GM18498 (cell line): Measurements from ENCODE around the gene PDCD4.
A peak's percentile ranks its signal among the peaks of the same experiment; 100 is the strongest.

ENCODE experiments used
- ATAC-seq: cut with Tn5 transposase; IDR thresholded peaks from one replicate; pipeline ENCODE4 v1.9.1; 2021; ENCODE audit warnings: mild to moderate bottlenecking, moderate library complexity; ENCODE audit not compliant: unreplicated experiment

The PDCD4 gene

GRCh38 chr10:110841767-110842267 lies 29.9 kb upstream of the PDCD4 start:
- peak; percentile 71 for ATAC-seq

GRCh38 chr10:110842326-110842904 lies 29.3 kb upstream of the PDCD4 start:
- ATAC-seq: no peak

GRCh38 chr10:110843031-110843430 lies 28.7 kb upstream of the PDCD4 start:
- peak; percentile 82 for ATAC-seq

- no peak for ATAC-seq
Observed at GRCh38 chr10:110843796-110844616, 27.7 kb upstream of the PDCD4 start.

GRCh38 chr10:110844617-110844881 lies 27.2 kb upstream of the PDCD4 start:
- no peak for ATAC-seq

GRCh38 chr10:110845192-110845755 lies 26.5 kb upstream of the PDCD4 start:
- ATAC-seq: no peak

GRCh38 chr10:110845756-110846620 lies 25.7 kb upstream of the PDCD4 start:
- ATAC-seq: no peak

GRCh38 chr10:110847374-110847773 lies 24.4 kb upstream of the PDCD4 start:
- ATAC-seq: no peak

- ATAC-seq: no peak
Observed at GRCh38 chr10:110848106-110848505, 23.6 kb upstream of the PDCD4 start.

GRCh38 chr10:110850099-110850498 lies 21.6 kb upstream of the PDCD4 start:
- no peak for ATAC-seq

- no peak for ATAC-seq
Observed at GRCh38 chr10:110851020-110851612, 20.6 kb upstream of the PDCD4 start.

- peak; percentile 51 for ATAC-seq
Observed at GRCh38 chr10:110852255-110852896, 19.4 kb upstream of the PDCD4 start.

- ATAC-seq: peak; percentile 25
Observed at GRCh38 chr10:110852947-110853346, 18.8 kb upstream of the PDCD4 start.

GRCh38 chr10:110853921-110854605 lies 17.7 kb upstream of the PDCD4 start:
- no peak for ATAC-seq

- ATAC-seq: no peak
Observed at GRCh38 chr10:110857265-110858171, 14.2 kb upstream of the PDCD4 start.

GRCh38 chr10:110858297-110858934 lies 13.3 kb upstream of the PDCD4 start:
- ATAC-seq: no peak

- no peak for ATAC-seq
Observed at GRCh38 chr10:110859206-110859972, 12.3 kb upstream of the PDCD4 start.

GRCh38 chr10:110859973-110860376 lies 11.8 kb upstream of the PDCD4 start:
- ATAC-seq: peak; percentile 5
